ENCODE data around the gene HOXC11. TPM values are rescaled to one million over a fixed set of nuclear protein-coding genes. Genes with fewer than 3 reads are reported as not detected.

Gene HOXC11
- total RNA-seq, 1 experiment from 2014 or later = 2.4 TPM

GRCh38 chr12:53996240-53997203 lies 23.6 kb downstream of the HOXC11 start:
- Histone ChIP-seq H3K4me1 (replicated peaks; ENCODE audit: insufficient read depth) (peaks cover 19% of the 10 kb centered on the region; the same call in 1 of the 2 replicates), H3K27me3 (ENCODE audit: insufficient read depth, low read depth) (no peaks in the 10 kb centered on the region), H3K9me2 (ENCODE audit: insufficient read depth) (no peaks in the 10 kb centered on the region), H3K9me3 (ENCODE audit: insufficient read depth, low read depth) (no peaks in the 10 kb centered on the region), H4K20me1 (ENCODE audit: insufficient read depth) (no peaks in the 10 kb centered on the region), H3K27ac (peak overlapping the region; percentile 89), H3K4me3 (peak overlapping the region; percentile 86), H3F3A (ENCODE audit: insufficient read depth, low read depth) (peaks cover 14% of the 10 kb centered on the region; the same call in 1 of the 2 replicates), H3K36me3 (ENCODE audit: low read depth) (no peaks in the 10 kb centered on the region), H2AFZ (peak overlapping the region; percentile 98), H3K79me2 (ENCODE audit: low read depth) (peaks cover 12% of the 10 kb centered on the region; the same call in 1 of the 2 replicates), H3K4me2 (peak overlapping the region; percentile 79)
- intact Hi-C loops (cut with micrococcal nuclease; ENCODE audit: unreplicated experiment) = no loop called here
- POLR2A ChIA-PET (ENCODE audit: unreplicated experiment) = no interaction called here
- CTCF ChIA-PET = interaction anchor here (0.6 to 1.2 kb wide), 3 partner anchors 231 to 374 kb away, joined by 3 read pairs; no protein-coding TSS in a partner anchor
- DNase-seq = no peak
- no peak for TF ChIP-seq EZH2 (IDR thresholded peaks at IDR 0.05; ENCODE audit: low read depth)
- TF ChIP-seq, protein P1, sequence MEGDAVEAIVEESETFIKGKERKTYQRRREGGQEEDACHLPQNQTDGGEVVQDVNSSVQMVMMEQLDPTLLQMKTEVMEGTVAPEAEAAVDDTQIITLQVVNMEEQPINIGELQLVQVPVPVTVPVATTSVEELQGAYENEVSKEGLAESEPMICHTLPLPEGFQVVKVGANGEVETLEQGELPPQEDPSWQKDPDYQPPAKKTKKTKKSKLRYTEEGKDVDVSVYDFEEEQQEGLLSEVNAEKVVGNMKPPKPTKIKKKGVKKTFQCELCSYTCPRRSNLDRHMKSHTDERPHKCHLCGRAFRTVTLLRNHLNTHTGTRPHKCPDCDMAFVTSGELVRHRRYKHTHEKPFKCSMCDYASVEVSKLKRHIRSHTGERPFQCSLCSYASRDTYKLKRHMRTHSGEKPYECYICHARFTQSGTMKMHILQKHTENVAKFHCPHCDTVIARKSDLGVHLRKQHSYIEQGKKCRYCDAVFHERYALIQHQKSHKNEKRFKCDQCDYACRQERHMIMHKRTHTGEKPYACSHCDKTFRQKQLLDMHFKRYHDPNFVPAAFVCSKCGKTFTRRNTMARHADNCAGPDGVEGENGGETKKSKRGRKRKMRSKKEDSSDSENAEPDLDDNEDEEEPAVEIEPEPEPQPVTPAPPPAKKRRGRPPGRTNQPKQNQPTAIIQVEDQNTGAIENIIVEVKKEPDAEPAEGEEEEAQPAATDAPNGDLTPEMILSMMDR (conservative IDR thresholded peaks at IDR 0.05) = no peak
- TSS peak; percentile 82 for BruUV-seq (replicated peaks)

DNA sequence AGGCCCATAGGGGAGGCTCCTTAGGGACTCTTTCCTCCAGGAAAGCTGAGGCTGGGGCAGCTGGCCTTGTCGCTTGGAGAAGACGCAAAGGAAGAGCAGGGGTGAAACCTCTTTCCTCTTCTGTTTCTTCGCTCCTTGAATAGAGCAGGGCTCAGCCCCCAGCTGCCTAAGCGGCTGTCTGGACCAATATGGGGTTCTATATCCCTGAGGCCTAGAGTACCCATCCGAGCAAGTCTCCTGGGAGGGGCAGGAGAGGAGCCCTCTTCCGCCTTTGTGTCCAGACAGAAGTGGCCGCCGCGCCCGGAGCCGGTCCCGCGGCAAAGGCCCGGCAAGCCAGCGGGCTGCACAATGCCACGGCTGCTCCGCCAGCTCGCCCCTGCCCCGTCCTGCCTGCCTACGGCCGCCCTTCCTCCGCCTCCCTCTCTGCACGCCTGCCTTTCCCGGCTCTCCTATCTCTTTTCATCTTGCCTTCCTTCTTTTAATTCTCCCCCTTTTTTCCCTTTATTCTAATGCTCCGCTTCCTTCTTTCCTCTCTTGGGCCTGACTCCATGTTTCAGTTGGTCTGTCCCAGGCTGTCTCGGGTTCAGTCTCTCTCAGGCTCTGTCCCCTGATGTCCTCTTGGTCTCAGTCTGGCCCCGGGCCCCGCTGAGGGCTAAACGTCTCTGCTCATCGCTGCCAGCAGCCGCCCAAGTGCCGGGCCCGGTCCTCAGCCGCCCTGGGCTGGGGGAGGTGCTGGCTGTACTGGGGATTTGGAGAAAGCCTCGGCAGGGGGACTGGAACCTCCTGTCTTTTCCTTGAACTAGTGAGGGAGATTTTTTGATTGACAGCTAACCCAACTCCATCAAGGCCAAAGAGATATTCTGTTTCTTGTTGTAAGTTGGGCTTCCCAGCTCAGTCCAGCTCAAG lies 24.5 kb downstream of the HOXC11 start:
- H3K27ac ChIP-seq = no peak overlapping the region
- H3K36me3 ChIP-seq (ENCODE audit: low read depth) = no peaks in the 10 kb centered on the region
- peaks cover 14% of the 10 kb centered on the region; the same call in 1 of the 2 replicates for H3F3A ChIP-seq (ENCODE audit: insufficient read depth, low read depth)
- DNase-seq = no peak
- no peak for TF ChIP-seq EZH2 (IDR thresholded peaks at IDR 0.05; ENCODE audit: low read depth)
- TF ChIP-seq, protein P1 (conservative IDR thresholded peaks at IDR 0.05) = no peak
- H4K20me1 ChIP-seq (ENCODE audit: insufficient read depth) = no peaks in the 10 kb centered on the region
- H3K4me1 ChIP-seq (replicated peaks; ENCODE audit: insufficient read depth) = peaks cover 19% of the 10 kb centered on the region; the same call in 1 of the 2 replicates
- BruUV-seq (replicated peaks) = no TSS peak
- no peaks in the 10 kb centered on the region for H3K9me2 ChIP-seq (ENCODE audit: insufficient read depth)
- intact Hi-C loops (cut with micrococcal nuclease; ENCODE audit: unreplicated experiment) = no loop called here
- no peak overlapping the region for H3K4me2 ChIP-seq
- H3K9me3 ChIP-seq (ENCODE audit: insufficient read depth, low read depth) = no peaks in the 10 kb centered on the region
- no peak overlapping the region for H3K4me3 ChIP-seq
- H3K27me3 ChIP-seq (ENCODE audit: insufficient read depth, low read depth) = no peaks in the 10 kb centered on the region
- CTCF ChIA-PET = interaction anchor here (0.6 kb wide), 1 partner anchor 251 kb away, joined by 3 read pairs; no protein-coding TSS in a partner anchor
- H3K79me2 ChIP-seq (ENCODE audit: low read depth) = peaks cover 12% of the 10 kb centered on the region; the same call in 1 of the 2 replicates
- H2AFZ ChIP-seq = no peak overlapping the region
- POLR2A ChIA-PET (ENCODE audit: unreplicated experiment) = interaction anchor here (0.7 kb wide), 2 partner anchors 20 to 677 kb away, joined by 3 to 4 read pairs; no protein-coding TSS in a partner anchor
